OCI-LY3 (cell line): ENCODE data around the gene TRABD2B.

ENCODE experiments used
- CTCF ChIP-seq: fragments of 200-600, 300-600 bp; sonication (generic); IDR thresholded peaks from 2 replicates; pipeline ENCODE4 v1.5.1; 2014; ENCODE audit warnings: antibody characterized with exemption, low read length, low read depth
- EZH2phosphoT487 ChIP-seq: fragments of 200-600 bp; shearing (Covaris generic); IDR thresholded peaks from 2 replicates; pipeline ENCODE4 v1.6.1; 2018; ENCODE audit warnings: antibody characterized with exemption, mixed run types, low read depth

GRCh38 chr1:47785118-47785517 lies 212.1 kb downstream of the TRABD2B start:
- TF ChIP-seq CTCF (no peak), EZH2phosphoT487 (no peak)
